ENCODE data around the gene DGCR8.

Gene DGCR8

DNA sequence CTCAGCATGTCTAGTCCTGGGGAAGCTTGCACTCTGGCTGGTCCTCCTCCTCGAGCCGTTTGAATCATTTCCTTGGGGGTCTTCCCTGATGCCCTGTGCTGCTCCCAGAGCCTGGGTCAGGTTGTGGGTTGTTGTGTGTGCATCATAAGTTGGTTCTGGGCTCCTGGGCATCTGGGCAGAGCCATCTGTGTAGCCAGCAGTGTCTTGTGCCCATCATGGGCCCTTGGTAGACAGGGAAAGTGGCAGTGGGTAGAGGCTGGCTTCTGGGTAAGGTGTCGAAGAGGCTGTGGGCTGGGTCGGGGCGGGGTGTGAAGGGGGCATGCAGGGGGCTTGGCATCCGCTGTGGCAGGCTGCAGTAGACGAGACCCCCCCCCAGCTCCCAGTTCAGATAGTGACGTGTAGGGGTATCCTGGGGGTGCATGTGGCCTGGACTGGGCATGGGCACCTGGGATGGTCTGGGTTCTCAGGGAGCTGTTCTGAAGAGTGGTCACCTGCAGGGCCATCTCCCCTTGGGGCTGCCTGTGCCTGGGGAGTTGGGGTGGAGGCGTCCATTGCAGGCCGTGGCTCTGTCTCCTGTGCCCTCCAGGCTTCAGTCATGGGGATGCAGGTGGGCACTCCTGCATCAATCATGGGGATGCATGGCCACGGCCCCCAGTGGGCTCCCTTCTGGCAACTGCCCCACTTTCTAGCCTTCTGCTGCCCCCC lies 44.2 kb downstream of the DGCR8 start:
- no peak for DNase-seq (ENCODE audit: low read depth)

DNA sequence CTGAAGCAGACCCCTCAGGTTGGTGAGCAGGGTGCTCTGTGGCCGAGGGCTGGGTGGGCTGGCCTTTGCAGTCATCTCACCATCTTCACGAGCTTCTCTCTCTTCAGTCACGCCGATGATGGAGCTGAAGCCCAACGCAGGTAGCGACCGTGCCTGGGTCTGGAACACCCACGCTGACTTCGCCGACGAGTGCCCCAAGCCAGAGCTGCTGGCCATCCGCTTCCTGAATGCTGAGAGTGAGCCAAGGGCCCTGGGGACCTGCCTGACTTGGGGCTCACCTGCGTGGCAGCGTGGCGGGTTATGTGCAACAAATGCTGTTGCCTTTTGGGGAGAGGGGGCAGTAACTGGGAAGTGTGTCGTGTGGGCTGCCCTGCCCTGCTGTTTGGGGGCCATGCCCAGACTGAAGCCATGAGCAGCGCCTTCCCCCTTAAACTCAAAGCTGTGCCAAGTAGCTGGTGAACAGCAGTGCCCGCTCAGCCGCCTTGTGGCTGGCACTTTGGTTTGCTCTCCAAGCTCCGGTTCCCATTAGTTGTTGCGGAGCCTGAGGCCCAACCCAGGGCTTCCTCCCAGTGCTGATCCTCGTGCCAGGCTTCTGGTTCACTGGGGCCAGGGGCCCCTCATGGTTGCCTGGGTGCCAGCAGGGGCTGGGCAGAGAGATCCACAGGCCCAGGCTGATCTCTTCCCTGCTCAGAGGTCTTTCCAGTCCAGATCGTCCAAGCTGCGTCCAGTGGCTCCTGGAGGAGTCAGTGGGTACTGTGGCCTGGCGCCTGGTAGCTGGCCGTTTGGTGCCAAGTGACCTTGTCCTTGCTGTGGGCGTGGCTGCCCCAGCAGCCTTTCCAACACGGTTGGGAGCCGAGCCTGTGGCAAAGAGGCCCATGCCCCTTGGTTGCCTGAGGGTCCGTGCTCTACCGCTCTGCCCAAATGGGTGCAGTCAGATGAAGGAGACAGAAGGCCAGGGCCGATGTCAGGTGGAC lies 45.4 kb downstream of the DGCR8 start:
- no peak for DNase-seq (ENCODE audit: low read depth)

DNA sequence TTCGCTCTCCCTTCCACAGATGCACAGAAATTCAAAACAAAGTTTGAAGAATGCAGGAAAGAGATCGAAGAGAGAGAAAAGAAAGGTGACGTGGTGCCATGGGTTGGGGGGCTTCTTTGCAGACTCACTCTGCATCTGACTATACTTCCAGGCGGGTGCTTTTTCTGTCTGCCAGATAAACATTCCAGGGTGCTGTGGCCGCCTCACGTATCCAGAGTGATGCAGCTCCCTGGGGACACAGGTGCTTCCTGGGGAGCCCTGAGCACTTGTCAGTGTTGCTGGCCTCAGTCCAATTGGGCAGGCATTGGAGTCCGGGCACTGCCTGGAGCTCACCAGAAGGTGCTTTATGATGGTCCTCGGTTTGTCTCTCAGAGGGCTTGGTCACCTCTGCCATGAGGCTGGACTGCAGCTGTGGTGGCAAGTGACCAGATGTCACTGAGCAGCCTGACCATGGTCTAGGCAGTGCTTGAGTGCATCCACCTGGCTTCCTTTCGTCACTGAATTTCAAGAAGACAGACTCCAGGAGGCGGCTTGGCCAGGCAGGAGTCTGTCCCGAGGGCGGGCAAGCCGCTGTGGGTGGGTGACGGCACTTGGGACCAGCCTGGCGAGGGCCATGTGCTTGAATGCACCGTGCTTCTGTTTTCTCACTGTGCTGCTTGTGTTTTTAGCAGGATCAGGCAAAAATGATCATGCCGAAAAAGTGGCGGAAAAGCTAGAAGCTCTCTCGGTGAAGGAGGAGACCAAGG lies 46.4 kb downstream of the DGCR8 start:
- no peak for DNase-seq (ENCODE audit: low read depth)

DNA sequence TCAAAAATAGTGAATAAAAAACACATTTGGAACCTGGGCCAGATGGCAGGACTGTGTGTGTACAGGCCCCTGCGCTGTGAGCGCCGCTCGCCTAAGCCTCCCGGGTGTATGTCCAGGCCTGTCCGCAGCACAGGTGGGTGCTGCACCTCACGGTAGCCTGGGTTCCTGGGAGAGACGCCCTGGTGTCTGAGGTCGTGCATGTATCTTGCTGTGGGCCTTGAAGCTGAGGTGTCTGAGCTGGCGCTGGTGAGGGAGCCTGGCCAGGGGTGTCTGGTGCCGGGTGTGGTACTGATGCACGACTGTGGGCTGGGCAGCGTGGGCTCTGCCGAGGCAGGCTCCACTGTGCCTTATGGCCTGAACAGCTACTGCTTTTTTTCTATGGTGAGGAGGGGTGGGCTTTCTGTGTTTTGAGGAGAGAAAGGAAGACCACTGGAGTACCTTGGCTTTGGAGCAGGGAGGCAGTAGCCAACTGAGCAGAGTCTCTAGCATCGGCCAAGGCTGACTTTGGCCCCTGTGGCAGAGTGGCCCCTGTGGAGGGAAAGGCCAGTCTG lies 47.4 kb downstream of the DGCR8 start:
- no peak for DNase-seq (ENCODE audit: low read depth)

DNA sequence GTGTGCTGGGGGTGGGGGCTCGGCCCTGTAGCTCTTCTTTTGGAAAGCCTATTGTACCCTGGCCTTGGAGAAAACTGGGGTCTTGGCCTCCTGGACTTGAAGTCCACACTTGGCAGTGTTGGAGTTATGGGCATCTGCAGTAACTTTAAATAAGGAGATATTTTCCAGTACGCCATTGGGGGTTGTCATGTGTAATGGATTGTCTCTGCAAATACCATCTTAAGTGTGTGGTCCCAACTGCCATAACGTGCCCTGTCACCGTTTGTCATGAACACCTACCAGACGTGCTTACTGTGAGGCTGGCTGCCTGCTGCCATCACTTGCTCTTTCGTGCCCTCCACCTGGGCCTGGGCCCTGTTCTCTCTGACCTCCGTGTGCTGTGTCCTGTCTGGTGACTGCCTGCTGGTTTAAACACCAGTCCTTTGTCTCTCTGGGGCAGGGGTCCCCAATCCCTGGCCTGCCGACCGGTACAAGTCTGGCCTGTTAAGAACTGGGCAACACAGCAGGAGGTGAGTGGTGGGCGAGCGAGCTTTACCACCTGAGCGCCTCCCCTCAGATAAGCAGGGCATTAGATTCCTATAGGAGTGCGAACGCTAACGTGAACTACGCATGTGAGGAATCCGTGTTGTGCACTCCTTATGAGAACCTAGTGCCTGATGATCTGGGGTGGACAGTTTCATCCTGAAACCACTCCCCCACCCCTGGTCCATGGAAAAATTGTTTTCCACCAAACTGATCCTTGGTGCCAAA lies 48.0 kb downstream of the DGCR8 start:
- no peak for DNase-seq (ENCODE audit: low read depth)

DNA sequence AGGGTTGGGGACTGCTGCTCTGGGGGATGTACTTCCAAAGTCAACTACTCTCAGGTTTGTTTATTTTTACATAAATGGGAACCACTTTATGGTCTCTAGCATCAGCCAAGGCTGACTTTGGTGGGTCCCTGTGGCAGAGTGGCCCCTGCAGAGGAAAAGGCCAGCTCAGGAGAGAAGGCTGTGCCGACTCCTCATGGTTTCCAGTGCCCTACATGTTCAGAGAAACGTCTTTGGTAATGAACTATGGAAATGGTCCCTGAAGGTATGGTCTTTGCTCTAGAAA lies 48.5 kb downstream of the DGCR8 start:
- DNase-seq (ENCODE audit: low read depth), result no peak

DNA sequence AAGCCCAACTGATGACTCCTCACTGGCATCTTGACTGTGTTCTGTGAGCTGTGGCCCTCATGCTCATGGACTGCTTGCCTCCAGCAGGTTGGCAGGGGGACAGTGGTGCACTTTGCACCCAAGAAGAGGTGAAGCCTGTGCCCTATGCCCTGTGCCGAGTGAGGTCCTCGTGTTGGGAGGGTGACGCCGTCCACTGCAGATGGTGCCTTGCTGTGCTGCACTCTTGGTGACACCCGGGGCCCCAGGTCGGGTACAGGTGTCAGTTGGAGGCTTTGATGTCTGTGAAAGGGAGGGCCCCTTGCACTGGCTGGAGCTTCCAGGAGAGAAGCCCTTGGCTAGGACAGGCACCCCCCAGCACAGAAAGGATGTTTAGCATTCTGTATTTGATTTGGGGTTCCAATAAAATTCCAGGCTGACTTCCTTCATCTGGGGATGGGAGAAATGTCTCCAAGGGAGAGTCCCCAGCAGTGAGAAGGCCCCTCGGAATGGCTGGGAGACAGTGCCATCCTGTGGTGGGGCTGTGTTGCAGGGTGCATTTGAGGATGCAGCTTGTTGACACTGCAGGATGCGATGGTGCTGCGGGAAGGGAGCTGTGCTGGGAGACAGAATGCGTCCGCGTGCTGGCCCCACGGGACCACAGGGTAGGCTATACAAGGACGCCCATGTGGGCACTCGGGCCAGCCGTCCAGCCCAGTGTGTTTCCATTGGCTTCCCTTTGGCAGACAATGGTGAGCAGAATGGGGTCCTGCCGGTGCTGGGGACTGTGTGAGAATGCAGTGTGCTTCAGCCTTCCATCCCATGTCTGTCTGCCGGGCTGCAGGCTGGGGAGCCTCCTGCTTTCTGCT lies 49.1 kb downstream of the DGCR8 start:
- DNase-seq (ENCODE audit: low read depth), result peak; percentile 27

DNA sequence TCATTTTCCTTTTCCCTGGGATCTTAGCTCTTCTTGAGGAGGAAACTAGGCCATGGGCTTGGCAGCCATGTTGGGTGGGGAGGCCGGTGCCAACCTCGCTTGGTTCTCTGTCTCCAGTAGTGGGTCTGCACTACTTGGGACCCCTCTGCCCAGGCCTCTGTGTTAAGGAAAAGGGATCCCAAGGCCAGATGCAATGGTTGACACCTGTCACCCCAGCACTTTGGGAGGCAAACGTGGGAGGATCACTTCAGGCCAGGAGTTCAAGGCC lies 49.6 kb downstream of the DGCR8 start:
- DNase-seq (ENCODE audit: low read depth), result no peak

DNA sequence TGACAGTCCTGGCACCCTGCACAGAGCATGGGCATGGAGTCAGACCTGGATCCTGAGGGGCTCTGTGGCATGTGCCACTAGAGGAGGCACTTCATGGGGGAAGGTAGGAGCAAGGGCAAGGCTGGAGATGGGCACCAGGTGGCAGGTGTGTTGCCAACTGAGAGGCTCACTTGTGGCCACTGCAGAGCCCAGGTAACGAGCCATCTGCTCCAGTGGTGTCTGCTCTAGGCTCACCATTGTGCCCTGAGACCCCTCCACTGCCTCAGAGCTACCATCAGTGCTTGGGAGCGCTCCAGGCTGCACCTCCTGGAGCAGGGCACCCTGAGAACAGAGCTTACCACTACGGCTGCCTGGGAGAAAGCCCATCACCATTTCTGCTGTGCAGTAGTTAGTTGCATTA lies 50.3 kb downstream of the DGCR8 start:
- no peak for DNase-seq (ENCODE audit: low read depth)

DNA sequence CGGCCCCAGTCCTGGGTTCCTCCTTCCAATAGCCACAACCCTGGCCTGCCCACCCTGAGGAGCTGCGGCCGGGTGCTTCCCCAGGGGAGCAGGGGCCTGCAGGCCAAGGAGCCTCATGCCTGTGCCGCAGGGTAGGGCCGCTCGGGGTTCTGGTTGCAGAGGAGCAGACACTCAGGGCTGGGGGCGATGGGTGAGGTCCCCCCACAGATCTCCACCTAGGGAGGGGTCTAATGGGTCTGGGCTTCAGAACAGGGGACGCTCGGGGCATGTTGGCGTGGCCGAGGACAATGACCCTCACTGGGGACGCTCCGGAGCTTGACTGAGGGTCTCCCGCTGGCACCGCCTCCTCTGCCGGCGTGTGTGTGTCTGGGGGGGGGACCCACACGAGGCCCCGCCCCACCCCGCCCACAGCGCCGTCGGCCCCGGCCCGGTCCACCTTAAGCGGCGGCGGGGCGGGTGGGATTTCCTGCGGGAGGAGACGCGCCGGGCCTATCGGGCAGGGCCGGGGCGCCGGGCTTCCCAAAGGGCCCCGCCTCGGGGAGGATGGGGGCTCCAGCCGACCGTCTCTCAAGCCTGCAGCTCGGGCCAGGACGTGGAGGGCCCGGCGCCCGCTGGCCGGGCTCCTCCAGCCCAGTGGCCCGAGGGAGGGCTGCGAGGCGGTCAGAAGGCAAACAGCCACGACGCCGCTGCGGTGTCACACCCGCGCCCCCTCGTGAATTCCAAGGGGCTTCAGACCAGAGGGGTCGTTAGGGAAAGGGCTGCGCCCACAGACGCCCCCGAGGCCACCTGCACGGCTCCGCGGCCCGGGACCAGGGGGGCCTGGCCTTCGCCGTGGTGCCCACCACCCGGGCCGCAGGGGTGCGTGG lies 50.9 kb downstream of the DGCR8 start:
- DNase-seq (ENCODE audit: low read depth), result peak; percentile 53

DNA sequence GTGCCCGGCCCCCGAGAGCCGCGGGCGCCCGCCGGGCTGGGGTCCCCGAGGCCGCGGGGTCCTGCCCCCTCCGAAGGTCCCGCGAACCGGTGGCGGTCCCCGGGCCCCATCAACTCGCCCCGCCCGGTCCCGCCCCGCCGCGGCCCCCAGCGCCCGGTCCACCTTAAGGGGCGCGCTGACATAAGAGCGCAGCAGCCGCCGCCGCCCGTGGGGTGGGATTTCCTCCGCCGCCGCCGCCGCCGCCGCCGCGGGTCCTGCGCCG lies 51.5 kb downstream of the DGCR8 start, which contains the start of gene ZDHHC8:
Gene ZDHHC8 (plus strand): TSS at position 208 of the 262 bp plus-strand sequence. CDS start 144 bp downstream, outside the sequence.
- DNase-seq (ENCODE audit: low read depth), result peak; percentile 18

DNA sequence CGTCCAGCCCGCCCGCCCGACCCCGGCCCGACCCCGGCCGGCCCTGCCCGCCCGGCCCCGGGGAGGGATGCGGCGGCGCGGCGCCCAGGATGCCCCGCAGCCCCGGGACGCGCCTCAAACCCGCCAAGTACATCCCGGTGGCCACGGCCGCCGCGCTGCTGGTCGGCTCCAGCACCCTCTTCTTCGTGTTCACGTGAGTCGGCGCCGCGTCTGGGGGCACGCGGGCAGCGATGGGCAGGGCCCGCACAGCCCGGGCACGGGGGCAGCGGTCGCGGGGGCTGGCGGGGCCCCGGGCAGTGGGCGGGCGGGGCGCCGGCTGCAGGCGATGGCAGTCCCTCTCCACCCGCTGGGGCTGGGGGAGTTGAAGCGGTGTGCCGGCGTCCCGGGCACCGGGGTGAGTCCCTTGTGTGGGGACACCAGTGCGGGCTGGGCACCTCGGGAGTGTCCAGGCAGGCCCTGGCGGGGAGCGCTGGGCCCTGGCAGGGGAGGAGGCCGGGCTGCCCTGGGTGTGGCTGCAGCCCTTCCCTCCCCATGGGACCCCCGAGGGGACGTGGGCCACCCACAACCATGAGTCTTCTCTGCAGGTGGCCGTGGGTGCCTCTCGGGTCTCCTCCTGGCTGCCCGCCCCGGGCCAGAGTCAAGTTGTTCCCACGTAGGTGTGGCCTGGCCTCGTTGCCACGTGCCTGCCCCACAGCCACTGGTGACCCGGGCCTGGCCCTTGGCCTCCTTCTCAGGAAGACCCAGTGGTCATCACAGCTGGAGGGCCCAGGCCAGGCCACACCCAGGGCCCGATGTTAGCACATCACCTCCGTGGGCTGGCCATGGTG lies 52.0 kb downstream of the DGCR8 start:
- no peak for DNase-seq (ENCODE audit: low read depth)

DNA sequence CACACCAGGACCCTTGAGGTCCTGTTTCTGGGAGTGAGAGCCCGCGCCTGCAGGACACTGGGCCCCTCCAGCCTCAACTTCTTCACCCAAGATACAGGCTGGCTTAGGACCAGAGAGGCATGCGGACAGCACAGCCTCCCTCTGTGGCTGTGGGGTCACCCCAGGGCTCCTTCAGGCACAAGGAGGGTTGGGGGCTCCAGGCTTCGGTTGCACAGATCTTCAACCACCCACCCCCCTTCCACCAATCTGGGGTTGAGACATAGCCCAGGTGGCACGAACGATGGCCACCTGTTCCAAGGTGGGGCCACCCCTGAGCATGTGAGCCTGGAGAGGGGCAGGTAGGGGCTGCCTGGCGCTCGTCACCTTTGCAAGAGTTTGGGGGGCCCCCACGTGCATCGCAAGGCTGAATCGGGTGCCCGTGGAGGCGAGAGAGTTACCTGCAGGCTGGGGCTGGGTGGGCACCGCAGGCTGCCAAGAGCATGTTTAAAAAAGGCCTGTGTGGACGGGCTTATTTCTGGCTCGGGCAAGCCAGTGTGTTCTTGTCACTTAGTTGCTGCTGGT lies 52.7 kb downstream of the DGCR8 start:
- DNase-seq (ENCODE audit: low read depth), result no peak

DNA sequence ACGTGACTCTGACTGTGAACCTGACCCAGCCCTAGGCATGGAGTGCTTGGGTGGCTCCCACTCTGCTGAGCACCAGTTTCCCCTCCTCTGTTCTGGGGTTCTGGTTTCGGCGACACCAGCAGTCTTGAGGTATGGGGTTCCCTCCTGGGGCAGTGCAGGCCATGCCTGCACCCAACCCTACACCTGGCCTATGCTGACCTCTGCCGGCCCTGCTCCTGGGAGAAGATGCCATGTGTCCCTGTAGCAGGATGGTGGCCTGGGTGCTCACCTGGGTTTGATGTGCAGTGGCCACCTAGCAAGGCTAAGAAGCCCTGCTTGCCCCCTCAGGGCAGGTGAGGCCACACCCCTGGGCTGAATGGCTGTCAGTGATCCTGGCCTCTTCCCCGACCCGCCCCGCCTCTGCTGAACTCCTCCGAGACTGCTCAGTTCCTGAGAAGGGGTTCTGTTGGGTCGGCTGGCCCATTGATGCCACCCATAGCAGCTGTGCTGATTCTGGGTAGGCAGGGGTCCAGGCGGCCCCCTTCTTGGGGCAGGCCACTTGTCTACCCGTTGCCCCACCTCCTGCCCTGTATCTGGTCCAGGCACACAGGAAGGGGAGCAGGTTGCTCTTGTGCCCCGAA lies 54.0 kb downstream of the DGCR8 start:
- DNase-seq (ENCODE audit: low read depth), result no peak

DNA sequence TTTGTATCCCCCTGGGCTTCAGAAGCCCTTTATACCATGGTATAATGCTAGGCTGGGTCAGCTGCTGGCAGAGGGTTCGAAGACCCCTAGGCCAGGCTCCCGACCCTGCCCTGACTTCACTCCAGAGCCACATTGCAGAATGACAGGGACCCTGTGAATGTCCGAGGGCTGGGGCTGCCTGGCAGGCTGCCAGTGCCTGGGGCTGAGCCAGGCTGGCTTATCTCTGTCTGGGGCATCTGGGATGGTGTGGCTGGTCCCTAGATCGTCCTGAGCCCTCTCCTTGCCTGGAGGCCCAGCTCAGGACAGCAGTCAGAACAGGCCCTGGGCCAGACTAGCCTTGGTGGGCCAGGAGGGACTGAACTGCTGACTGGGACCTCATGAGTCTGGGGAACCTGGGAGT lies 55.2 kb downstream of the DGCR8 start:
- no peak for DNase-seq (ENCODE audit: low read depth)

DNA sequence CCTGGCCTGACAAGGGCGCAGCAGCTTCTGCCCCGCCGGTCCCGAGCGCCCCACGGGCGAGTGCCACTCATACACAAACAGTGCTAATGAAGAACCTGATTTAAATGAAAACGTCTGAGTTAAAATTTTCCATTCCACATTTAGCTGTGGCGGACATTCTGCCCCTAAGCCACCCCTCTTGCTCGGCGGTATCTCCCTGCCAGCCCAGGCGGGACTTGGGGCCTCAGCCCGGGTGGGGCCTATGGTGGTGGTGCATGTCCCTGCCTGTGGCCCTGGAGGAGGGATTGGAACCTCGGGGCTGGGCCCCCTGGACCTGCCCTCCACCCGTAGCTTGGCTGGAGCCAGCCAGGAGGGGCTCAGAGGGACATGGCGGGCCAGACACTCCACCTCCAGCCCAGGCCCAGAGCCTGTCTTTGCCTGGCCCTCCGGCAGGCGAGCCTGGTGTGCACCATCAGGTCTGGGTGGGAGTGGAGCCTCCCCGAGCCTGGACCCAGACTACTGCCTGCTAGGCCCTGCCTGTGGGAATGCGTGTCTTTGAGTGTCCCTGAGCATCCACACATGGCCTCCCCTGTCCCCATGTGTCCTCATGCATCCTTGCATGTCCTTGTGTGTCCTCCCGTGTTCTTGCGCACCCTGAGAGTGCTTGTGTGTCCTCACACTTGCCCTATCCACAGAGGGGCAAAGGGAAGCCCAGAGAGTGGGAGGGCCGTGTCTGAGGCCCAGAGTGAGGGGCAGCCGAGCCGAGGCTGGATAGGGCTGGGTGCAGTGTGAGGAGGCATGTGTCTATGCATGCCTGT lies 56.0 kb downstream of the DGCR8 start:
- DNase-seq (ENCODE audit: low read depth), result no peak

DNA sequence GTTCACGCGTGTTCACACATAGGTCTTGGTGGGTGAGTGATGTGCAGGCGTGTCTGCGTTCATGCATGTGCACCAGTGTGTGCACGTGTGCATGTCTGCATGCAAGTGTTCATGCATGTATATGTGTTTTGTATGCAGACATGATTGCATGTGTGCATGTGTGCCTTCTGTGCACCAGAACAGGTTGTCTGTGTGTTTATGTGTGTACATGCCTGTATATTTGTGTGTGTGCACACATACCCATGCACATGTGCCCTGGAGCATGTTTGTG lies 56.5 kb downstream of the DGCR8 start:
- DNase-seq (ENCODE audit: low read depth), result no peak

DNA sequence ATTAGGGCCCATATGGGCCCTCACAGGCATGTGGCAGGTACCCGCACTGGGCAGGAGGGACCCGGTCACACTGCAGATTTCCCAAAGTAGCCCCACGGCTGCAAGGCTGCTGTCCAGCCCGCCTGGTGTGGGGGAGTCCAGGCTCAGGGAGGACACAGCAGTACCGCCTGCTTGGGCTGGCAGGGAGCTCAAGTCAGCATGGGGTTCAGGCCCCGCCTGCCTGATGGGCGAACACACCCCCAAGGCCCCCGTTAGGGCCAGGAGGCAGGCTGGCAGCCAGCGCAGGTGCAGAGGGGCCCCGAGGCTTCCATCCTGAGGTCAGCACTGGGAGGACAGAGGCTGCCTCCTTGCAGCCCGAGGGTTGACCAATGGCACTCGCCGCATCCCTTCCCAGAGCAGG lies 57.1 kb downstream of the DGCR8 start:
- DNase-seq (ENCODE audit: low read depth), result no peak
